Vagina (tissue), 2 donors: Measurements from ENCODE around the gene N4BP2L2.

Source experiments
- CTCF ChIP-seq, 3 experiments: fragments of 450-650 bp in 2 of 3; fragments of 200-600 bp in 1 of 3; sonication (generic) in 1 of 3; IDR thresholded peaks; one replicate each; pipeline ENCODE4 v1.5.1; 2017 to 2019; ENCODE audit warnings: antibody characterized with exemption in 3 of 3, mild to moderate bottlenecking in 2 of 3, moderate library complexity in 2 of 3
- POLR2A ChIP-seq, 2 donors: fragments of 450-650 bp; IDR thresholded peaks; one replicate each; pipeline ENCODE4 v1.6.1; 2017; ENCODE audit warnings: antibody characterized with exemption in 2 of 2, mild to moderate bottlenecking in 2 of 2, moderate library complexity in 2 of 2

GRCh38 chr13:32582281-32582680, 43.7 kb upstream of the N4BP2L2 start:
- TF ChIP-seq CTCF (IDR thresholded peaks at IDR 0.05) = no peak
- TF ChIP-seq POLR2A (IDR thresholded peaks at IDR 0.05) = no peak
